Hepatocyte (in vitro differentiated cells): ENCODE measurements around the gene AXIN2.

Source experiments
- CTCF ChIP-seq: fragments of 200-600 bp; sonication (generic); IDR thresholded peaks from 2 replicates; pipeline ENCODE4 v1.5.1; 2016; ENCODE audit warnings: antibody characterized with exemption, mild to moderate bottlenecking; ENCODE audit not compliant: poor library complexity
- EZH2 ChIP-seq: fragments of 200-600 bp; sonication (generic); IDR thresholded peaks from 2 replicates; pipeline ENCODE4 v1.6.1; 2016; ENCODE audit warnings: antibody characterized with exemption, mild to moderate bottlenecking, borderline replicate concordance

GRCh38 chr17:65509032-65509431, 52.4 kb downstream of the AXIN2 start:
- TF ChIP-seq CTCF = no peak
- no peak for TF ChIP-seq EZH2
